ENCODE results near the gene CASP5. TPM values are rescaled to one million over a fixed set of nuclear protein-coding genes. Genes with fewer than 3 reads are reported as not detected.
"Not testable (repeated sequence)": the region's sequence is repeated elsewhere in the genome, so short reads cannot be mapped to it uniquely, and the experiment has no call there.

The CASP5 gene
- total RNA-seq = not detected

DNA sequence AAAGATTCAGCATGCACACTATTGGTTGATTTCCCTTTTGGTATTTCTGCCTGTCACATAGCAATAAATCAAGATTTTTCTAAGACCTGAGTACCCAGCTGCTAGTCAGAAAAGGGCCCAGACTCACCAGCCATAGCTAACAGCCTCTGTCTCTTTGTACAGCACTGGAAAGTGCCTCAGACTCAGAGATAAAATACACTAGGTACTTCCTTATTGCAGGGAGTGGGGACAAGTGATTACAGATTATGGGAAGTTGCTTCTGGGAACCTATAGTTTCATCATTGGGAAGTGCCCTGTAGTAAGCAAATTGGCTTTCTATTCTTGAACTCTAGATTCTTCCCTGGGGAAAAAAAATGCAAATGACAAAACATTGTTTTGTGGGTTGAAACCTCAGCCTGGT, at the start of gene CASP5:
Gene CASP5 (minus strand): TSS at position 166 of the 400 bp plus-strand sequence. CDS start 32 bp downstream, at position 134.
- no peak for ATAC-seq
- H3K27ac Mint-ChIP-seq = no peak within 1 kb of the TSS
- CTCF ChIA-PET = no interaction called here

DNA sequence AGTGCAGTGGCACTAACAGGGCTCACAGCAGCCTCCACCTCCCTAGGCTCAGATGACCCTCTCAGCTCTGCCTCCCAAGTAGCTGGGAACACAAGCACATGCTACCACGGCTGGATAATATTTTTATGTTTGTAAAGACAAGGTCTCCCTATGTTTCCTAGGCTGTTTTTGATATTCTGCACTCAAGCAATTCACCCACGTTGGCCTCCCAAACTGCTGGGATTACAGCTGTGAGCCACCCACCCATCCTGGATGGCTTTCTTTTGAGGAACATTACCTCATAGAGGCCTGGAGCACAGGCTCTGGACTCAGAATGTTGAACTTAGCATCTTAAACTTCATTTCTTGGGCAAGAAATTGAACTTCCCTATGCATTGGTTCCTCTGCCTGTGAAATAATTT, 49.1 kb upstream of the CASP5 start:
- H3K36me3 Mint-ChIP-seq; H3K9me3 Mint-ChIP-seq (ENCODE audit: low read depth); ATAC-seq; CTCF ChIA-PET; DNase-seq; H3K4me3 Mint-ChIP-seq; H3K27me3 Mint-ChIP-seq; H3K27ac Mint-ChIP-seq: not testable (repeated sequence)
- peaks cover 32% of the 10 kb centered on the region for H3K4me1 Mint-ChIP-seq

More for the DNA sequence above, at the start of gene CASP5:
- no peak for DNase-seq
- Mint-ChIP-seq H3K27me3 (no peaks in the 10 kb centered on the region), H3K4me3 (no peak within 1 kb of the TSS), H3K36me3 (peaks cover 35% of the 10 kb centered on the region), H3K4me1 (peaks cover 6% of the 10 kb centered on the region), H3K9me3 (ENCODE audit: low read depth) (no peaks in the 10 kb centered on the region)

DNA sequence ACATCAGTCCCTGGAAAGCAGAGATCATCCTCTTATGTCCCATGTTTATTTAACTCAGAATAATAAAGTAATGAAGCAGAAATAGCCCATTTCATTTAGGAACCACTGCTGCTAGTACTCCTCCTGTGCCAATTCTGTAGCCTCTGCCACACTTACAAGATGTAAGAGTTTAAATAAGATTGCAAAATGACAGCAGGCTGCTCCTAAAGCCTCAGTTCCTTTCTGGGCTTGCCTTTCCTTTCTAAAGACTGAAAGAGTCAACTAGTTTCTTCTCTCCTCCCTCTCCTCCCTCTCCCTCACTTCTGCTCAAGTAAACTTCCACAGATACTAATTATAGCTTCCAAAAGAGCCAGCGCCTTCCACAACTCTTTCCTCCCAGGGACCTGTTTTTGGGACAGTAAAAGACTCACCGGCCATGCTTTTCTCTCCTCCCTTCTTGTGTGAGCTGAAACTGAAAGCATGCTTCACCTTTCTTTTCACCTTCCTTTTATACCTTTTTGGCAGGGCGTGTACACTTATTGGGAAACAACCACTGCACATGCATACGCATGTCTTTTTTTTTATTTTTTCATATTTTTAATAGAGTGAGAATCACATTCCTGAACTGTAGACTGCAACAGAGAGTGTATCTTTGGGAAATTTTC, 48.2 kb upstream of the CASP5 start:
- Mint-ChIP-seq H3K4me1 (peaks cover 27% of the 10 kb centered on the region), H3K9me3 (ENCODE audit: low read depth) (no peaks in the 10 kb centered on the region), H3K27me3 (no peaks in the 10 kb centered on the region), H3K27ac (peak overlapping the region; percentile 82), H3K36me3 (peaks cover 11% of the 10 kb centered on the region), H3K4me3 (peak overlapping the region; percentile 75)
- CTCF ChIA-PET = no interaction called here
- peak; percentile 47 for ATAC-seq
- no peak for DNase-seq

DNA sequence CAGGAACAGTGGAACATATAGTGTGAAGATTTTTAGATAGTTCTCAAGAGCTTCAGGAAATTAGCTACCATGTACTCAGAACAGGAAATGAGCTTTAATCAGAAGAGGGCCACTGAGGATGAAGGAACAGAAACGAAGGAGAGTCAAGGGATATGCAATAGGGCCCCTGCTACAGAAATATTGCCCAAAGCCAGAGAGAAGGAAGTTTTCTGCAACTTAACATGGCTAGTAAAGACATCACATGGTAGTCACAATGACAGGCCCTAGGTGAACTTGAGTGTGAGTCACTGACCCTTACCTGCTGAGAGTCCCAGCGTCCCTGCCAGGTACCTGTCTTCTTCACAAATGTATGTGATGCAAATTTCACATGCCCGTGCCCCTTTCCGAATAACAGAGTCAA, 47.3 kb upstream of the CASP5 start:
- H3K4me3 Mint-ChIP-seq = peak overlapping the region; percentile 75
- no peak for DNase-seq
- peaks cover 27% of the 10 kb centered on the region for H3K4me1 Mint-ChIP-seq
- ATAC-seq = peak; percentile 57
- peak overlapping the region; percentile 82 for H3K27ac Mint-ChIP-seq
- H3K27me3 Mint-ChIP-seq = no peaks in the 10 kb centered on the region
- H3K9me3 Mint-ChIP-seq (ENCODE audit: low read depth) = no peaks in the 10 kb centered on the region
- CTCF ChIA-PET = no interaction called here
- H3K36me3 Mint-ChIP-seq = peaks cover 14% of the 10 kb centered on the region

DNA sequence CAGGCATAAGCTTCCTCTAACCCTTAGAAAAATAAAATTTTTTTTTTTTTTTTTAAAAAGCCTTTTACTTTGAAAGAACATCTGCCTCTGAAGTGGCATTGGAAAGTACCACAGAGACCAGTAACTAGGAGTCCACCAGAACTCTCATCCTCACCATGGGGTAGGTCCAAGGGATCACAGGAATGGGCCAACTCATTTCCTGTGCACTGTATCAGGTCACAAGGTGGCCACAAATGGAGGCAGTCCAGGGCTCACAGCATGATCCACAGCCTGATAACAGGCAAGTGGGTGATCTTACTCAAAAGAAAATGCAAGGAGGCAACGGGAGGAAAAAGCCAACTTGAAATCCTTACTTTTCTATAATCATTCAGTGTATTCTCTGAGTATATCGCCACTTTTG, 46.8 kb upstream of the CASP5 start:
- H3K4me3 Mint-ChIP-seq; CTCF ChIA-PET; DNase-seq; H3K27ac Mint-ChIP-seq; H3K27me3 Mint-ChIP-seq; H3K9me3 Mint-ChIP-seq (ENCODE audit: low read depth): not testable (repeated sequence)
- Mint-ChIP-seq H3K4me1 (peaks cover 27% of the 10 kb centered on the region), H3K36me3 (peaks cover 12% of the 10 kb centered on the region)
- peak; percentile 45 for ATAC-seq

DNA sequence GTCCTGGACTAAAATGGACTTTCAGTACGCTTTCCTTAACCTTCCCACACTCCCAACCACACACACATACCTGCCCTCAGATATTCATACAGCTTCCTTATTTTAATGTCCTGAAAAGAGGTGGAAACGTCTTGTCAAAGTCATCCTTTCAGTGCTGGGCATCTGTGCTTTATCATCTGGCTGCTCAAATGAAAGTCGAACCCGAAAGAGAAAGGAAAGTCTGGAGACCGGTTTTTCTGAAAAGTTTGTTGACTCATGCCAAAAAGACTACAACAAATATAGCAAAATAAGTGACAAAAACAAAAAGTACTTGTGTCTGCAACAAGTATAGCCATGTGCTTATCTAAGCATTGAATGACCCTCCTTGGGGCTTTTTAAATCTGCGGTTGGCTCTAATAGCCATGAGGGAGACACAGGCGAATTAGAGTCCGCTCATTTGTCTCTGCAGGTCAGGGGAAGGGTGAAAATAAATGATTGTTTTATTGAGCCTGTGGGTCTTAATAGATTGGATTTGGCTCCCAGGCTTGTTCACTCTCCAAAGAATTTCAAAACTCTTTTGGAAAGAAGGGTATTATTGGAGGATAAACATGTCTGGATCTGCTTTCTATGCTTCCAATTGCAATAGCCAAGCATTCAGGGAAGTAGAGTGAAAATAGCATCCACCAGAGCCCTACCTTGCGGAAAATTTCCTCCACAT, 40.4 kb upstream of the CASP5 start:
- ATAC-seq; DNase-seq; H3K4me3 Mint-ChIP-seq; CTCF ChIA-PET; H3K27ac Mint-ChIP-seq; H3K9me3 Mint-ChIP-seq (ENCODE audit: low read depth); H3K27me3 Mint-ChIP-seq; H3K4me1 Mint-ChIP-seq: not testable (repeated sequence)
- H3K36me3 Mint-ChIP-seq = peaks cover 14% of the 10 kb centered on the region

DNA sequence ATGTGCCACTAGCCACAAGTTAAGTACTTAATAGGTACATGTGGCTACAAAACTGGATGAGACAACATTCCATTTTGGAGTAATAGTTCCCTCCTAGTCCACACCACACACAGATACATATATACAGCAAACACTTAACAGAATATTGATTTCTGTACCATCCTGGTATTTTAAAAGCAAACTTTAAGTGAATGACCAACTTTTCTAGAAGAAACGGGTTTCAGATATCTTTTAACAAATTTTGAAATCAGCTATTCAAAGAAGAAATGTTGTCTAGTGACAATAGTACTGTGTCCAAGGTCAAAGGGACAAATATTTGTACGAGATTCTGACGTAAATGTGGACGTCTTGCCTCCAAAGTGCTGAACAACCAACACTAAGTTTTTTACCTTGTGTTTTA, 34.5 kb upstream of the CASP5 start:
- Mint-ChIP-seq H3K9me3 (ENCODE audit: low read depth) (no peaks in the 10 kb centered on the region), H3K36me3 (peaks cover 6% of the 10 kb centered on the region), H3K4me3 (no peak overlapping the region), H3K4me1 (no peaks in the 10 kb centered on the region), H3K27ac (no peak overlapping the region), H3K27me3 (no peaks in the 10 kb centered on the region)
- DNase-seq = no peak
- no peak for ATAC-seq
- CTCF ChIA-PET = no interaction called here

DNA sequence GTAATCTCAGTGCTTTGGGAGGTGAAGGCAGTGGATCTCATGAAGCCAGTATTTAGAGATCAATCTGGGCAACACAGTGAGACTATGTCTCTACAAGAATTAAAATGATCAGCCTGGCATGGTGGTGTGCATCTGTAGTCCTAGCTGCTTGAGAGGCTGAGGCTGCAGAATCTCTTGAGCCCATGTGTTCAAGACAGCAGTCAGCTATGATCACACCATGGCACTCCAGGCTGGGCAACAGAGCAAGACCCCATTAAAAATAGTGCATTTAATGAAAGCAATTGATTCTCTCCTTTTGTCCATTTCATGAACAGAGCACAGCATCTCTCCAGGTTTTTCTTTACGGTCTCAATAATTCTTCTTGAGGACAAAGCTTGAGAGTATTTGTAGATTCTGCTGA, 33.5 kb upstream of the CASP5 start:
- DNase-seq (no peak), ATAC-seq (no peak)
- Mint-ChIP-seq H3K27ac (no peak overlapping the region), H3K36me3 (peaks cover 3% of the 10 kb centered on the region), H3K4me3 (no peak overlapping the region), H3K4me1 (no peaks in the 10 kb centered on the region), H3K27me3 (no peaks in the 10 kb centered on the region), H3K9me3 (ENCODE audit: low read depth) (no peaks in the 10 kb centered on the region)
- CTCF ChIA-PET = interaction anchor here (1.0 kb wide), 1 partner anchor 13 kb away, joined by 3 read pairs; no protein-coding TSS in a partner anchor

DNA sequence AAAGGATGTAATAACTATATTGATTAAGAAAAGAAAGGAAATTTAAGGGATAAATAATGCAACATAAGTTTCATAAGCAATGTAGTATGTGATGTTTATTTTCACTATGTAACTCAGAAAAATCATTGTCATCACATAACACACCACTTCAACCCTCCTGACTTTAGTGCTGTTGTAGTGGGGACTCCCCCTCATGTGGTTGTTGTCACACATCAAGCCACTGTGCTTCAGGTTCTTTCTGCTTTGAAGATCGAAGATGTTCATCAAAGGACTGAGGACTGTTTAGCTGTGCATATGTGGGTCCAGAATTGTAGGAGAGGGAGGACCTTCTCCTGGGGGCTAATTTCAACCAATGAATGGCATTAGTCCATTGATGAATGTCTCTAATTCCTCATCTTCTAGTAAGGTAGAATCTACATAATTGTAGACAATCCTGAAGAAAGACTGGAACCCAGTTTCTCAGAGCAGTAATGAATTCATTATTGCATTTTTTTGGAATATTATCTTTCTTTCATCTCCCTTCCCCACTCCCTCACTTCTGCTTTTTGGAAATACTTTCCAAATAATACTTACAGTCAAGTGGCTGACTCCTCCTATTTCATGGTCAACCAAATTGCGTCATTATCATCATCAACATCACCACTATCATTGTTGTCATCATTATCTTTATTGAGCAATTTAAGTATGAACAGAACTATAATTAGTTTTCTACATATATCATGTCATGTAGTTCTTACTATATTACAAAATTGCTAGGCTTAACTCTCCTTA, 31.9 kb upstream of the CASP5 start:
- CTCF ChIA-PET = no interaction called here
- Mint-ChIP-seq H3K9me3 (ENCODE audit: low read depth) (no peaks in the 10 kb centered on the region), H3K27ac (no peak overlapping the region), H3K4me3 (no peak overlapping the region), H3K27me3 (no peaks in the 10 kb centered on the region), H3K36me3 (no peaks in the 10 kb centered on the region), H3K4me1 (no peaks in the 10 kb centered on the region)
- DNase-seq (no peak), ATAC-seq (no peak)

DNA sequence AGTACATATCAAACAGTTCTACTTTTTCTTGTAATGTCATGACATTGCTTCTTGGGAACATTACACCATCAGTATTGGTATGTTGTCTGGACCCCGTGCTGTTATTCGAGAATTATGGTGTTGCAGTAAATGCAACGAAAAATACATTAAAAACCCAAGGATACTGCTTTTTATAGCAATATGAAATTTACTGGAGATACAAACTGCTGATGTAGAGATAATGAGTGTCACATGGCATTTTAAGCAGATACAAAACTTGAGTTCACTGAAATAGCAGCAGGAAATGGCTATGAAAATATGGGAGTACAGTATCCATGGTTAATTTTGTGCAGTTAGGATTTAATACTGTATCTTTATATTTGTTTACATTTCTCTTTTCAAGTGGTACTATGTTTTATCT, 29.5 kb upstream of the CASP5 start:
- DNase-seq (no peak), ATAC-seq (no peak)
- no peak overlapping the region for H3K27ac Mint-ChIP-seq
- H3K4me3 Mint-ChIP-seq = no peak overlapping the region
- CTCF ChIA-PET = no interaction called here
- H3K27me3 Mint-ChIP-seq = no peaks in the 10 kb centered on the region
- no peaks in the 10 kb centered on the region for H3K4me1 Mint-ChIP-seq
- peaks cover 2% of the 10 kb centered on the region for H3K36me3 Mint-ChIP-seq
- H3K9me3 Mint-ChIP-seq (ENCODE audit: low read depth) = no peaks in the 10 kb centered on the region

DNA sequence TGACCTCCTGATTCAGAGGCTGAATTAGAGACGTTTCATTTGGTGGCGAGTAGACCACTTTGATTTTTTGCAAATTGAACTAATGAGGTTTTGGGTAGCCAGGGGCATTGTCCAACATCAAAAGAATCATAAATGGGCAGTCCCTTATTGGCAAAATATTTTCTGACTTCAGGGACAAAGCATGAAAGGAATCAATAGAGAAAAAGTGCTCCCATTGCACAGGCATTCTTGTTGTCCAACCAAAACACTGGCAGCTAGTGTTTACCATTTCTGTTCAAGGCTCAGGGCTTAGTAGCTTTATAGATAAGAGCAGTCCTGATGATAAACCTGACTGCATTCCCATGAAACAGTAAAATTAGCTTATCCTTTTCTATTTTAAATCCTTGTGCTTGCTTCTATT, 28.6 kb upstream of the CASP5 start:
- Mint-ChIP-seq H3K4me3 (no peak overlapping the region), H3K27me3 (no peaks in the 10 kb centered on the region), H3K36me3 (peaks cover 2% of the 10 kb centered on the region), H3K4me1 (peaks cover 6% of the 10 kb centered on the region), H3K9me3 (ENCODE audit: low read depth) (no peaks in the 10 kb centered on the region), H3K27ac (no peak overlapping the region)
- CTCF ChIA-PET = no interaction called here
- DNase-seq (no peak), ATAC-seq (no peak)

DNA sequence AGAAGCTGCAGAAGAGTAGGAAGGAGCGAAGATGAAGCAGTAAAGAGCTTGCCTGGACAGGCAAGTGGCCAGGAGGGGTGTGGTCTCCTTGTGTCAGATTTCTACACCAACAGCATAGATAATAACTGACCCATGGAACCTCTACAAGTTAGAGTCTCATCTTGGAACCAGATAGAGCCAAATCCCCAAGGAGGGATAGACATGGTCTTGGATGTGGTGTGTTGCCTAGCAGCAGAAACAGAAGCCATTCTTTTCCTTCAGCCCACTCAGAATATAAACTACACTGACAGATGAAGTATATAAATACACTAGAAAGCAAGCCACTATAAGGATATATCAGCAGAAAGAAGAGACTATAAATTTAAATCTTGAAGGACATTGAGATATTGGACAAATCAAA, 26.5 kb upstream of the CASP5 start:
- DNase-seq (no peak), ATAC-seq (no peak)
- H3K27ac Mint-ChIP-seq = no peak overlapping the region
- no peaks in the 10 kb centered on the region for H3K9me3 Mint-ChIP-seq (ENCODE audit: low read depth)
- no peak overlapping the region for H3K4me3 Mint-ChIP-seq
- no peaks in the 10 kb centered on the region for H3K27me3 Mint-ChIP-seq
- peaks cover 17% of the 10 kb centered on the region for H3K4me1 Mint-ChIP-seq
- H3K36me3 Mint-ChIP-seq = peaks cover 6% of the 10 kb centered on the region
- CTCF ChIA-PET = no interaction called here

DNA sequence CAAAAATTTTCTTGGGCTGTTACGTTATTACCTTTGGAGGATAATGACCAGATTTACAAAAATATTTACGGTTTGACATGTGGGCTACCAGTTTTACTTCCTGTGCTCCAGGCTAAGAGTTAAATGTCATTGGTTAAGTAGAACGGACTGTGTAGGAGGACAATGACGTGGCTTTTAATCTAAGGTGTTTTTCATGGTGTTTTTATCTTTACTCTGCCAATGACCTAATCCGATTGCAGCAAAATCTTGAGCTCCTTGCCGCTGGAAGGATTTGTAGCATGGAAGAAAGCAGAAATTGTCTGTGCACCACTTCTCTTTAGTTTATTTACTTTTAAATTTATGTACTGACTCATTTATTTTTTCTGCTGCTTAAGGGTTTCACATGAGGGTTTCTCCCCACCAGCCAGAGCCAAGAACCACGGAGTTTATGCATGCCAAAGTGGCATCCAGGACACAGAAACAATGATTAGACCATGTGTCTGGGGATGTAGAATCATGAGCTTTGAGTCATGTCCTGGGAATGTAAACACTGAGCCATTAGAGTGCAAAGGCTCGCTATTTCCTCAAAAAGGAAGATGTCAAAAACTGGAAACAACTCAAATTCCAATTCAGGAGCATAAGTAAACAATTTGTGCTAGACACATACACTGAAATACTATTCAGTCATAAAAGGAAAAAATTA, 24.1 kb upstream of the CASP5 start:
- H3K36me3 Mint-ChIP-seq = peaks cover 24% of the 10 kb centered on the region
- no peak overlapping the region for H3K27ac Mint-ChIP-seq
- H3K9me3 Mint-ChIP-seq (ENCODE audit: low read depth) = no peaks in the 10 kb centered on the region
- CTCF ChIA-PET = no interaction called here
- H3K4me3 Mint-ChIP-seq = no peak overlapping the region
- DNase-seq (no peak), ATAC-seq (no peak)
- H3K27me3 Mint-ChIP-seq = no peaks in the 10 kb centered on the region
- peaks cover 28% of the 10 kb centered on the region for H3K4me1 Mint-ChIP-seq
